Stimulated activated CD4-positive, alpha-beta T cell treated with anti-CD3 and anti-CD28 coated beads, TNF-alpha, amount 100 ng/mL, for 4 hours (primary cell): Measurements from ENCODE around the gene CDH23.

Experiments
- DNase-seq, 3 experiments: peaks; one replicate each; pipeline ENCODE4 v3.0.0-alpha.2; 2020; ENCODE audit warnings: low read depth in 3 of 3

The CDH23 gene

GRCh38 chr10:71486484-71487114, 89.9 kb downstream of the CDH23 start:
- DNase-seq, result no peak

- no peak for DNase-seq
These were observed 91.0 kb downstream of the CDH23 start for GRCh38 chr10:71487726-71488125.

- no peak for DNase-seq
These were observed 92.4 kb downstream of the CDH23 start for GRCh38 chr10:71489077-71489476.

GRCh38 chr10:71492872-71493271, 96.2 kb downstream of the CDH23 start:
- no peak for DNase-seq

GRCh38 chr10:71493741-71494140, 97.0 kb downstream of the CDH23 start:
- DNase-seq, result no peak

- DNase-seq, result no peak
These were observed 97.8 kb downstream of the CDH23 start for GRCh38 chr10:71494476-71494875.

GRCh38 chr10:71494980-71495381, 98.3 kb downstream of the CDH23 start:
- DNase-seq, result no peak

- no peak for DNase-seq
These were observed 100.4 kb downstream of the CDH23 start for GRCh38 chr10:71496927-71497762.

- DNase-seq, result no peak
These were observed 101.1 kb downstream of the CDH23 start for GRCh38 chr10:71497763-71498326.

GRCh38 chr10:71501402-71501801, 104.7 kb downstream of the CDH23 start:
- DNase-seq, result no peak

- DNase-seq, result no peak
These were observed 105.5 kb downstream of the CDH23 start for GRCh38 chr10:71502190-71502589.

- no peak for DNase-seq
These were observed 106.1 kb downstream of the CDH23 start for GRCh38 chr10:71502851-71503250.

- no peak for DNase-seq
These were observed 107.4 kb downstream of the CDH23 start for GRCh38 chr10:71504168-71504567.

- DNase-seq, result no peak
These were observed 107.8 kb downstream of the CDH23 start for GRCh38 chr10:71504570-71504969.

GRCh38 chr10:71505862-71506261, 109.1 kb downstream of the CDH23 start:
- no peak for DNase-seq

- DNase-seq, result no peak
These were observed 112.7 kb downstream of the CDH23 start for GRCh38 chr10:71509444-71509843.

GRCh38 chr10:71511206-71511605, 114.5 kb downstream of the CDH23 start:
- no peak for DNase-seq

GRCh38 chr10:71512312-71512711, 115.6 kb downstream of the CDH23 start:
- no peak for DNase-seq

GRCh38 chr10:71512761-71513539, 116.2 kb downstream of the CDH23 start:
- no peak for DNase-seq

- DNase-seq, result no peak
These were observed 116.8 kb downstream of the CDH23 start for GRCh38 chr10:71513540-71513853.

- DNase-seq, result no peak
These were observed 117.2 kb downstream of the CDH23 start for GRCh38 chr10:71513936-71514335.

GRCh38 chr10:71515531-71516172, 118.9 kb downstream of the CDH23 start:
- DNase-seq, result no peak
